HCT116 (cell line): ENCODE data around the gene GBF1. TPM values are rescaled to one million over a fixed set of nuclear protein-coding genes. Genes with fewer than 3 reads are reported as not detected.

ENCODE experiments used
- ATAC-seq: fragments of 200-7000 bp; cut with Tn5 transposase; 2 replicates; pipeline ENCODE4 v1.9.1; 2020; ENCODE audit warnings: mild to moderate bottlenecking, moderate library complexity
- BruUV-seq: library from RNA; stranded (reverse); fragments of 400-500 nt; replicated peaks from 2 replicates; lab custom pipeline; 2021; lab: Mats Ljungman, UMichigan
- CTCF ChIA-PET: fragments of 300-600 bp; sonication (Branson Sonifier 250); formaldehyde crosslinking; loops from one replicate; lab custom pipeline; 2021; ENCODE audit warnings: antibody characterized with exemption; lab: Charles Lee
- POLR2A ChIA-PET: fragments of 300-600, 350-600 bp; sonication (Branson Sonifier 250); formaldehyde crosslinking; loops from one replicate; lab custom pipeline; 2021; ENCODE audit warnings: antibody characterized with exemption; lab: Charles Lee
- RAD21 ChIA-PET, 2 experiments: fragments of 300-600 bp; sonication (Branson Sonifier 250); formaldehyde crosslinking; loops; one replicate each; lab custom pipeline; 2023; ENCODE audit warnings: low total read pairs in 2 of 2; ENCODE audit not compliant: uncharacterized antibody in 2 of 2, unreplicated experiment in 2 of 2, low non-redundant PET in 1 of 2; lab: Charles Lee
- DNase-seq: peaks from one replicate; pipeline ENCODE4 v3.0.0-alpha.2; 2010; ENCODE audit warnings: low read depth, low spot score
- H2AFZ ChIP-seq: fragments of 200-600 bp; shearing (Covaris generic), sonication (generic); 2 replicates; pipeline ENCODE4 v1.6.1; 2017; ENCODE audit warnings: low read depth, mixed run types, mixed read lengths, antibody characterized with exemption, low read length; ENCODE audit not compliant: poor library complexity, severe bottlenecking
- H3K27ac ChIP-seq: 2 replicates; pipeline ENCODE4 v1.5.1; 2012; ENCODE audit warnings: low read depth, low read length
- H3K27me3 ChIP-seq: fragments of 200-600 bp; sonication (generic); 2 replicates; pipeline ENCODE4 v1.6.1; 2016; ENCODE audit warnings: mixed run types, low read length, mixed read lengths; ENCODE audit not compliant: insufficient read depth
- H3K36me3 ChIP-seq, 2 experiments: fragments of 200-500 bp in 1 of 2; fragments of 200-600 bp in 1 of 2; sonication (Bioruptor generic) in 1 of 2; sonication (generic) in 1 of 2; 2 replicates each; pipeline versions ENCODE4 v1.5.1 to v1.6.1; 2014 to 2016; ENCODE audit warnings: low read length in 2 of 2, inconsistent platforms in 1 of 2, mixed read lengths in 1 of 2, mixed run types in 1 of 2; ENCODE audit not compliant: insufficient read depth in 2 of 2, control insufficient read depth in 1 of 2
- H3K4me1 ChIP-seq, 2 experiments: fragments of 200-600 bp in 1 of 2; sonication (generic) in 1 of 2; 2 replicates each; pipeline versions ENCODE4 v1.5.1 to v1.6.1; 2012 to 2017; ENCODE audit warnings: low read length in 2 of 2, inconsistent platforms in 1 of 2, mild to moderate bottlenecking in 1 of 2, mixed read lengths in 1 of 2, mixed run types in 1 of 2, moderate library complexity in 1 of 2; ENCODE audit not compliant: insufficient read depth in 2 of 2, control insufficient read depth in 1 of 2
- H3K4me2 ChIP-seq: fragments of 200-600 bp; sonication (generic); 2 replicates; pipeline ENCODE4 v1.6.1; 2017; ENCODE audit warnings: mixed run types, low read length, mixed read lengths
- H3K4me3 ChIP-seq, 2 experiments: fragments of 200-600 bp in 1 of 2; sonication (generic) in 1 of 2; replicated peaks in 1 of 2; 2 replicates each; pipeline ENCODE4 v1.5.1; 2011 to 2016; ENCODE audit warnings: low read length in 2 of 2, control low read depth in 1 of 2, low read depth in 1 of 2, mild to moderate bottlenecking in 1 of 2, mixed read lengths in 1 of 2, mixed run types in 1 of 2
- H3K79me2 ChIP-seq: fragments of 200-600 bp; sonication (generic); 2 replicates; pipeline ENCODE4 v1.6.1; 2017; ENCODE audit warnings: mild to moderate bottlenecking, mixed run types, low read length, moderate library complexity, mixed read lengths; ENCODE audit not compliant: insufficient read depth
- H3K9ac ChIP-seq: fragments of 200-600 bp; sonication (generic); 2 replicates; pipeline ENCODE4 v1.6.1; 2016; ENCODE audit warnings: low read length, mixed read lengths
- H3K9me2 ChIP-seq: fragments of 200-600 bp; sonication (generic), shearing (Covaris generic); 2 replicates; pipeline ENCODE4 v1.6.1; 2017; ENCODE audit warnings: mixed run types, mild to moderate bottlenecking, moderate library complexity; ENCODE audit not compliant: insufficient read depth
- H3K9me3 ChIP-seq, 2 experiments: fragments of 200-500 bp in 1 of 2; fragments of 200-600 bp in 1 of 2; sonication (Bioruptor generic) in 1 of 2; sonication (generic) in 1 of 2; 2 replicates each; pipeline ENCODE4 v1.6.1; 2014 to 2017; ENCODE audit warnings: low read length in 2 of 2, mixed read lengths in 2 of 2, inconsistent platforms in 1 of 2, low read depth in 1 of 2, mild to moderate bottlenecking in 1 of 2, mixed run types in 1 of 2, moderate library complexity in 1 of 2; ENCODE audit not compliant: control insufficient read depth in 1 of 2, insufficient read depth in 1 of 2
- H4K20me1 ChIP-seq: fragments of 200-600 bp; sonication (generic), shearing (Covaris generic); 2 replicates; pipeline ENCODE4 v1.6.1; 2017; ENCODE audit warnings: mixed run types, mild to moderate bottlenecking, moderate library complexity; ENCODE audit not compliant: insufficient read depth
- JUND ChIP-seq: IDR thresholded peaks from 2 replicates; pipeline ENCODE4 v1.6.1; 2012
- POLR2A ChIP-seq: IDR thresholded peaks from 2 replicates; pipeline ENCODE4 v1.7.0; 2011; ENCODE audit warnings: borderline replicate concordance; ENCODE audit not compliant: insufficient read depth, insufficient read length; ENCODE audit errors: extremely low read depth
- POLR2AphosphoS5 ChIP-seq: IDR thresholded peaks from 2 replicates; pipeline ENCODE4 v1.6.1; 2011; ENCODE audit warnings: mild to moderate bottlenecking, low read depth, low read length, moderate library complexity
- SIN3A ChIP-seq: IDR thresholded peaks from 2 replicates; pipeline ENCODE4 v1.6.1; 2012; ENCODE audit warnings: low read depth
- SP1 ChIP-seq: IDR thresholded peaks from 2 replicates; pipeline ENCODE4 v1.6.1; 2012; ENCODE audit warnings: low read depth
- intact Hi-C: fragments of 100-400 bp; cut with micrococcal nuclease; formaldehyde crosslinking; loops from 2 replicates; pipeline ENCODE4 v1.10.0; 2022
- total RNA-seq: library from RNA; stranded (reverse); gene quantifications from one replicate; pipeline ENCODE4 v1.2.1, GENCODE V29; 2021; ENCODE audit not compliant: unreplicated experiment
- TF ChIP-seq, protein P1 (sequence below), 3 experiments: fragments of 200-600 bp in 1 of 3; sonication (generic) in 1 of 3; IDR thresholded peaks in 2 of 3; conservative IDR thresholded peaks in 1 of 3; 2 replicates each; pipeline ENCODE4 v1.5.1; 2012 to 2017; ENCODE audit warnings: low read depth in 2 of 3, low read length in 2 of 3, antibody characterized with exemption in 1 of 3, borderline replicate concordance in 1 of 3, control low read depth in 1 of 3, mild to moderate bottlenecking in 1 of 3, mixed read lengths in 1 of 3, mixed run types in 1 of 3, moderate library complexity in 1 of 3; ENCODE audit not compliant: insufficient read depth in 1 of 3

The GBF1 gene
- total RNA-seq, 1 experiment from 2014 or later, result 58.9 TPM

DNA sequence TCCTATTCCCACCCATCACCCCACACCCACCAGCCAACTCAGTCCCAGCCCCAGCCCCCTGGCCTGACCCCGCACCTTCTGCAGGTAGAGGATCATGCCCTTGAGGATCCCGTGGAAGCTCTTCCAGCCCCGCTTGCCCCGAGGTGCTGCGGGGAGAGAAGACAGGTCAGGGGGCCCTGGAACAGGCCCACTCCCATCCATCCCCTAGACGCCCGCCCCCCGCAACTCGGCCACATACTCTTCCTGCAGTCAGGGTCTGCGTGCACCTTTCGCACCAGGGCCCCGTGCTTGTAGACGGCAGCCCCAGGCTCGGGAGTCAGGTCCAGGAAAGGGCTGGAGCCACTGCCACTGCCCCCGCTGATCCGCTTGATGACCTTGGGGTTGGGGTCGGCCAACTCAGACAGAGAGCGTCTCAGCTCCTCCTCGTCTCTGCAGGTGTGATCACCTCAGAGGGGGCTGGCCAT lies 159.8 kb downstream of the GBF1 start:
- H3K9me3 ChIP-seq, result no peaks in the 10 kb centered on the region
- no peak overlapping the region for H3K4me2 ChIP-seq
- peaks cover 21 to 50% of the 10 kb centered on the region in 2 experiments for H3K4me1 ChIP-seq
- DNase-seq (no peak), ATAC-seq (no peak)
- RAD21 ChIA-PET, result no interaction called here
- no peak overlapping the region for H3K27ac ChIP-seq
- no peak for TF ChIP-seq SP1
- BruUV-seq, result no TSS peak
- CTCF ChIA-PET, result interaction anchor here (0.9 to 3.5 kb wide), 7 partner anchors 10 to 236 kb away, joined by 3 to 41 read pairs (median 9); partner anchors contain the start of genes FBXL15 and NFKB2
- H3K9ac ChIP-seq, result no peak overlapping the region
- no peak overlapping the region for H3K4me3 ChIP-seq
- intact Hi-C loops, result no loop called here
- POLR2A ChIA-PET, result interaction anchor here (3.2 kb wide), 1 partner anchor 9 kb away, joined by 14 read pairs; the partner anchor contains the start of gene NFKB2
- H3K36me3 ChIP-seq, result peaks cover 4 to 11% of the 10 kb centered on the region in 2 experiments; a peak in 2 of 4 replicates
- H2AFZ ChIP-seq, result no peak overlapping the region
- no peaks in the 10 kb centered on the region for H3K79me2 ChIP-seq
- H3K9me2 ChIP-seq, result no peaks in the 10 kb centered on the region
- H3K27me3 ChIP-seq, result no peaks in the 10 kb centered on the region
- H4K20me1 ChIP-seq, result no peaks in the 10 kb centered on the region

DNA sequence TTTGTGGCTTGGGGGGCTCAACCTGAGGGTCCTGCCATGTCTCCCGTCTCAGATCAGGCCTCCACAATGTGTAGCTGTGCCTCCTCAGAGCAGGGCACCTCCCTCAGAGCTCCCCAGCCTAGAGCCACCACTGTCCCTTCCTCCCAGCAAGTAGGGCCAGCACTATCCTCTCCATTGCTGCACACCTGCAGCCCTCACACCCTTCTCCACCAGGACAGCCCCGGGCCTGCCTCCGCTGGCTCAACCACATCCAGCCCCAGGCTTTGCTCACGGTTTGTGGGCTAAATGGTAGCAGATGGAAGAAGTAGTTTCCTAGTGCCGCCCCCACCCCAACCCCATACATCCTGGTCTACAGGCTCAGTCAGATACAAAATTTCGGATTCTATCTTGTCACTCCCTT lies 160.3 kb downstream of the GBF1 start:
- ATAC-seq (no peak), DNase-seq (no peak)
- Histone ChIP-seq H3K36me3 (peaks cover 4 to 6% of the 10 kb centered on the region in 2 experiments; a peak in 2 of 4 replicates), H3K4me3 (no peak overlapping the region), H3K27ac (no peak overlapping the region), H3K79me2 (no peaks in the 10 kb centered on the region), H3K27me3 (no peaks in the 10 kb centered on the region), H3K9me3 (no peaks in the 10 kb centered on the region), H3K9ac (no peak overlapping the region), H3K4me1 (peaks cover 21 to 45% of the 10 kb centered on the region in 2 experiments), H3K4me2 (no peak overlapping the region), H4K20me1 (no peaks in the 10 kb centered on the region), H3K9me2 (no peaks in the 10 kb centered on the region), H2AFZ (no peak overlapping the region)
- BruUV-seq, result no TSS peak
- TF ChIP-seq POLR2A (no peak), SIN3A (no peak), POLR2AphosphoS5 (peak; percentile 21; the same call in 1 of the 2 replicates), JUND (no peak)
- TF ChIP-seq, protein P1, sequence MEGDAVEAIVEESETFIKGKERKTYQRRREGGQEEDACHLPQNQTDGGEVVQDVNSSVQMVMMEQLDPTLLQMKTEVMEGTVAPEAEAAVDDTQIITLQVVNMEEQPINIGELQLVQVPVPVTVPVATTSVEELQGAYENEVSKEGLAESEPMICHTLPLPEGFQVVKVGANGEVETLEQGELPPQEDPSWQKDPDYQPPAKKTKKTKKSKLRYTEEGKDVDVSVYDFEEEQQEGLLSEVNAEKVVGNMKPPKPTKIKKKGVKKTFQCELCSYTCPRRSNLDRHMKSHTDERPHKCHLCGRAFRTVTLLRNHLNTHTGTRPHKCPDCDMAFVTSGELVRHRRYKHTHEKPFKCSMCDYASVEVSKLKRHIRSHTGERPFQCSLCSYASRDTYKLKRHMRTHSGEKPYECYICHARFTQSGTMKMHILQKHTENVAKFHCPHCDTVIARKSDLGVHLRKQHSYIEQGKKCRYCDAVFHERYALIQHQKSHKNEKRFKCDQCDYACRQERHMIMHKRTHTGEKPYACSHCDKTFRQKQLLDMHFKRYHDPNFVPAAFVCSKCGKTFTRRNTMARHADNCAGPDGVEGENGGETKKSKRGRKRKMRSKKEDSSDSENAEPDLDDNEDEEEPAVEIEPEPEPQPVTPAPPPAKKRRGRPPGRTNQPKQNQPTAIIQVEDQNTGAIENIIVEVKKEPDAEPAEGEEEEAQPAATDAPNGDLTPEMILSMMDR (IDR thresholded peaks at IDR 0.05 in 2 of 3, conservative IDR thresholded peaks at IDR 0.05 in 1 of 3; ENCODE audit: borderline replicate concordance in 1 of 3, insufficient read depth in 1 of 3, low read depth in 2 of 3, low read length in 2 of 3), result no peak
- POLR2A ChIA-PET, result interaction anchor here (1.6 to 3.2 kb wide), 2 partner anchors 10 to 15 kb away, joined by 5 to 14 read pairs; partner anchors contain the start of genes FBXL15 and NFKB2
- RAD21 ChIA-PET, result no interaction called here
- CTCF ChIA-PET, result interaction anchor here (0.9 to 3.5 kb wide), 6 partner anchors 11 to 236 kb away, joined by 3 to 41 read pairs (median 4); partner anchors contain the start of gene NFKB2
- intact Hi-C loops, result no loop called here
